Activated T-helper 1 cell treated with anti-CD3 and anti-CD28 coated beads, Interleukin-2, amount 50 U/mL, for 16 hours (primary cell): ENCODE measurements around the gene PRR15L.
"Not testable (repeated sequence)": the region's sequence is repeated elsewhere in the genome, so short reads cannot be mapped to it uniquely, and the experiment has no call there.

Experiments used
- DNase-seq, 2 donors: peaks; one replicate each; pipeline ENCODE4 v3.0.0-alpha.2; 2020; ENCODE audit warnings: low read depth in 1 of 2, low spot score in 1 of 2

PRR15L gene

GRCh38 chr17:47941246-47942095 lies 16.2 kb downstream of the PRR15L start, which contains the start of gene PNPO:
PNPO (plus strand) TSS chr17:47941571; CDS start chr17:47941676, 105 bp downstream.
- peak; percentile 80 to 86 for DNase-seq

- no peak for DNase-seq
These were observed 19.7 kb downstream of the PRR15L start for GRCh38 chr17:47937941-47938340.

- no peak for DNase-seq
These were observed 21.7 kb downstream of the PRR15L start for GRCh38 chr17:47935961-47936360.

- not testable (repeated sequence) for DNase-seq
These were observed 22.2 kb downstream of the PRR15L start for GRCh38 chr17:47935468-47935867.

GRCh38 chr17:47934856-47935255 lies 22.8 kb downstream of the PRR15L start:
- DNase-seq = no peak

- no peak for DNase-seq
These were observed 25.8 kb downstream of the PRR15L start for GRCh38 chr17:47931848-47932247.

- no peak for DNase-seq
These were observed 28.3 kb downstream of the PRR15L start for GRCh38 chr17:47929218-47930000.

- no peak for DNase-seq
These were observed 29.3 kb downstream of the PRR15L start for GRCh38 chr17:47928415-47928814.

- no peak for DNase-seq
These were observed 29.8 kb downstream of the PRR15L start for GRCh38 chr17:47927821-47928400.

GRCh38 chr17:47925678-47925988 lies 32.0 kb downstream of the PRR15L start:
- no peak for DNase-seq

- no peak for DNase-seq
These were observed 32.7 kb downstream of the PRR15L start for GRCh38 chr17:47924785-47925677.

- DNase-seq = not testable (repeated sequence)
These were observed 37.8 kb downstream of the PRR15L start for GRCh38 chr17:47919889-47920288.

- no peak for DNase-seq
These were observed 38.7 kb downstream of the PRR15L start for GRCh38 chr17:47918991-47919390.

GRCh38 chr17:47918006-47918405 lies 39.7 kb downstream of the PRR15L start:
- DNase-seq = no peak

GRCh38 chr17:47917581-47917980 lies 40.1 kb downstream of the PRR15L start:
- no peak for DNase-seq

- no peak for DNase-seq
These were observed 41.0 kb downstream of the PRR15L start for GRCh38 chr17:47916489-47917208.

GRCh38 chr17:47915776-47916398 lies 41.8 kb downstream of the PRR15L start:
- no peak for DNase-seq

GRCh38 chr17:47914306-47914948 lies 43.3 kb downstream of the PRR15L start:
- no peak for DNase-seq

GRCh38 chr17:47913050-47913449 lies 44.6 kb downstream of the PRR15L start:
- no peak for DNase-seq
